Fibroblast of lung (primary cell): ENCODE measurements around the gene ETS1. TPM values are rescaled to one million over a fixed set of nuclear protein-coding genes. Genes with fewer than 3 reads are reported as not detected.

Experiments used
- DNase-seq, 2 donors: peaks; one replicate each; pipeline versions ENCODE4 v3.0.0 to v3.0.0-alpha.2; 2010; ENCODE audit warnings: low read depth in 2 of 2
- H2AFZ ChIP-seq: 2 replicates; pipeline ENCODE4 v1.5.1; 2012; ENCODE audit warnings: low read length, control low read depth, inconsistent platforms
- H3K27ac ChIP-seq: 2 replicates; pipeline ENCODE4 v1.5.1; 2011; ENCODE audit warnings: low read length, control low read depth; ENCODE audit not compliant: insufficient read depth
- H3K27me3 ChIP-seq: 2 replicates; pipeline ENCODE4 v1.5.1; 2011; ENCODE audit warnings: mild to moderate bottlenecking, low read length; ENCODE audit not compliant: control insufficient read depth, insufficient read depth
- H3K36me3 ChIP-seq: 2 replicates; pipeline ENCODE4 v1.5.1; 2011; ENCODE audit warnings: low read length; ENCODE audit not compliant: control insufficient read depth, insufficient read depth
- H3K4me1 ChIP-seq: 2 replicates; pipeline ENCODE4 v1.5.1; 2011; ENCODE audit warnings: low read length; ENCODE audit not compliant: control insufficient read depth, insufficient read depth; ENCODE audit errors: extremely low read depth
- H3K4me2 ChIP-seq: 2 replicates; pipeline ENCODE4 v1.5.1; 2011; ENCODE audit warnings: low read length, control low read depth; ENCODE audit not compliant: insufficient read depth; ENCODE audit errors: extremely low read depth
- H3K4me3 ChIP-seq, 4 experiments: fragments of 200-600 bp in 1 of 4; sonication (generic) in 1 of 4; replicated peaks in 1 of 4; 2 replicates each; pipeline ENCODE4 v1.5.1; 2011 to 2016; ENCODE audit warnings: low read length in 4 of 4, low read depth in 3 of 4, mild to moderate bottlenecking in 3 of 4, control low read depth in 2 of 4, inconsistent platforms in 1 of 4, mixed read lengths in 1 of 4; ENCODE audit not compliant: insufficient read depth in 1 of 4; ENCODE audit errors: control extremely low read depth in 1 of 4
- H3K79me2 ChIP-seq: 2 replicates; pipeline ENCODE4 v1.5.1; 2012; ENCODE audit warnings: mild to moderate bottlenecking, low read length, inconsistent platforms; ENCODE audit not compliant: control insufficient read depth, insufficient read depth
- H3K9ac ChIP-seq: 2 replicates; pipeline ENCODE4 v1.5.1; 2011; ENCODE audit warnings: mild to moderate bottlenecking, low read length, control low read depth; ENCODE audit not compliant: insufficient read depth
- H3K9me3 ChIP-seq: 2 replicates; pipeline ENCODE4 v1.5.1; 2012; ENCODE audit warnings: low read depth, low read length; ENCODE audit not compliant: control insufficient read depth, insufficient read depth
- H4K20me1 ChIP-seq: 2 replicates; pipeline ENCODE4 v1.5.1; 2011; ENCODE audit warnings: low read length; ENCODE audit not compliant: control insufficient read depth, insufficient read depth; ENCODE audit errors: extremely low read depth
- CTCF ChIP-seq, 2 donors: IDR thresholded peaks in 1 of 2; conservative IDR thresholded peaks in 1 of 2; 1 replicate in 1 of 2; 2 replicates in 1 of 2; pipeline ENCODE4 v1.5.1; 2011 to 2012; ENCODE audit warnings: low read length in 2 of 2, control low read depth in 1 of 2, inconsistent platforms in 1 of 2, low read depth in 1 of 2, mild to moderate bottlenecking in 1 of 2
- EZH2 ChIP-seq: IDR thresholded peaks from 2 replicates; pipeline ENCODE4 v1.5.1; 2012; ENCODE audit warnings: low read length, control low read depth, mild to moderate bottlenecking; ENCODE audit errors: missing control alignments
- polyA plus RNA-seq, 2 donors: library from polyadenylated mRNA; depleted of rRNA in 1 of 2; stranded (reverse) in 1 of 2; unstranded in 1 of 2; fragments of >200 nt; gene quantifications; 2 replicates each; pipeline ENCODE4 v1.2.1, GENCODE V29; 2011 to 2012; ENCODE audit warnings: missing spikeins in 1 of 2
- total RNA-seq: library from RNA; depleted of rRNA; stranded (reverse); fragments of >200 nt; gene quantifications from 2 replicates; pipeline ENCODE4 v1.2.1, GENCODE V29; 2014

Gene ETS1
- total and polyA plus RNA-seq, 2 donors (not counting 1 experiment from before 2014, with no cell fraction given) = 51.5 to 51.7 TPM

- Histone ChIP-seq H3K36me3 (no peaks in the 10 kb centered on the region), H2AFZ (no peak overlapping the region), H3K27ac (no peak overlapping the region), H3K79me2 (no peaks in the 10 kb centered on the region), H3K9me3 (no peaks in the 10 kb centered on the region), H3K4me3 (no peak overlapping the region), H3K9ac (no peak overlapping the region), H3K4me1 (peaks cover 3% of the 10 kb centered on the region), H4K20me1 (no peaks in the 10 kb centered on the region), H3K4me2 (no peak overlapping the region), H3K27me3 (no peaks in the 10 kb centered on the region)
- peak in 1 of 2 donors; percentile 88 for DNase-seq
- TF ChIP-seq EZH2 = no peak
- TF ChIP-seq CTCF (conservative IDR thresholded peaks at IDR 0.05 in 1 of 2, IDR thresholded peaks at IDR 0.05 in 1 of 2; ENCODE audit: low read depth in 1 of 2, low read length in 2 of 2) = no peak
Measured at GRCh38 chr11:128593281-128593680, 5.9 kb upstream of the ETS1 start.

- H2AFZ ChIP-seq = no peak overlapping the region
- no peak overlapping the region for H3K4me3 ChIP-seq
- DNase-seq = no peak
- no peaks in the 10 kb centered on the region for H4K20me1 ChIP-seq
- no peaks in the 10 kb centered on the region for H3K9me3 ChIP-seq
- no peak overlapping the region for H3K27ac ChIP-seq
- H3K9ac ChIP-seq = no peak overlapping the region
- no peaks in the 10 kb centered on the region for H3K36me3 ChIP-seq
- no peak overlapping the region for H3K4me2 ChIP-seq
- TF ChIP-seq EZH2 (no peak), CTCF (conservative IDR thresholded peaks at IDR 0.05 in 1 of 2, IDR thresholded peaks at IDR 0.05 in 1 of 2; ENCODE audit: low read depth in 1 of 2, low read length in 2 of 2) (no peak)
- H3K4me1 ChIP-seq = peaks cover 5% of the 10 kb centered on the region
- H3K79me2 ChIP-seq = no peaks in the 10 kb centered on the region
- H3K27me3 ChIP-seq = no peaks in the 10 kb centered on the region
Measured at GRCh38 chr11:128592454-128592853, 5.1 kb upstream of the ETS1 start.

GRCh38 chr11:128590587-128590986 is 3.2 kb upstream of the ETS1 start:
- no peak overlapping the region for H2AFZ ChIP-seq
- no peaks in the 10 kb centered on the region for H3K36me3 ChIP-seq
- no peak for DNase-seq
- H3K27ac ChIP-seq = no peak overlapping the region
- H3K4me2 ChIP-seq = no peak overlapping the region
- H3K27me3 ChIP-seq = peaks cover 4% of the 10 kb centered on the region
- TF ChIP-seq EZH2 (no peak), CTCF (conservative IDR thresholded peaks at IDR 0.05 in 1 of 2, IDR thresholded peaks at IDR 0.05 in 1 of 2; ENCODE audit: low read depth in 1 of 2, low read length in 2 of 2) (no peak)
- H3K79me2 ChIP-seq = no peaks in the 10 kb centered on the region
- no peak overlapping the region for H3K9ac ChIP-seq
- peaks cover 5% of the 10 kb centered on the region for H3K4me1 ChIP-seq
- no peaks in the 10 kb centered on the region for H3K9me3 ChIP-seq
- H4K20me1 ChIP-seq = no peaks in the 10 kb centered on the region
- no peak overlapping the region for H3K4me3 ChIP-seq
